ENCODE results near the gene EGFR. TPM values are rescaled to one million over a fixed set of nuclear protein-coding genes. Genes with fewer than 3 reads are reported as not detected.
"Not testable (repeated sequence)": the region's sequence is repeated elsewhere in the genome, so short reads cannot be mapped to it uniquely, and the experiment has no call there.

EGFR gene
- total RNA-seq, 2 experiments from 2014 or later, result not detected

- ChIA-PET POLR2A (no interaction called here), CTCF (no interaction called here)
These were observed 13.4 kb downstream of the EGFR start for GRCh38 chr7:55032069-55032699.

GRCh38 chr7:55033236-55033846 lies 14.5 kb downstream of the EGFR start:
- CTCF ChIA-PET, result no interaction called here
- POLR2A ChIA-PET, result no interaction called here

- ChIA-PET CTCF (no interaction called here), POLR2A (no interaction called here)
These were observed 16.0 kb downstream of the EGFR start for GRCh38 chr7:55034776-55035175.

- POLR2A ChIA-PET, CTCF ChIA-PET: not testable (repeated sequence)
These were observed 16.6 kb downstream of the EGFR start for GRCh38 chr7:55035410-55035809.

GRCh38 chr7:55036950-55037736 lies 18.3 kb downstream of the EGFR start:
- POLR2A ChIA-PET, result no interaction called here
- CTCF ChIA-PET, result no interaction called here

GRCh38 chr7:55043691-55044370 lies 25.0 kb downstream of the EGFR start:
- ChIA-PET POLR2A (no interaction called here), CTCF (no interaction called here)

- ChIA-PET CTCF (no interaction called here), POLR2A (no interaction called here)
These were observed 25.5 kb downstream of the EGFR start for GRCh38 chr7:55044371-55044717.

GRCh38 chr7:55044791-55045190 lies 26.0 kb downstream of the EGFR start:
- ChIA-PET CTCF (no interaction called here), POLR2A (no interaction called here)

- POLR2A ChIA-PET, result no interaction called here
These were observed 27.9 kb downstream of the EGFR start for GRCh38 chr7:55046582-55047342.

GRCh38 chr7:55048221-55048859 lies 29.5 kb downstream of the EGFR start:
- CTCF ChIA-PET, result no interaction called here
- POLR2A ChIA-PET, result no interaction called here

More at GRCh38 chr7:55046582-55047342, 27.9 kb downstream of the EGFR start:
- CTCF ChIA-PET, result no interaction called here

GRCh38 chr7:55050281-55050680 lies 31.5 kb downstream of the EGFR start:
- POLR2A ChIA-PET, result no interaction called here
- CTCF ChIA-PET, result no interaction called here

GRCh38 chr7:55052081-55052480 lies 33.3 kb downstream of the EGFR start:
- ChIA-PET CTCF (interaction anchor here (1.4 kb wide), 1 partner anchor 9 kb away, joined by 3 read pairs; no protein-coding TSS in a partner anchor), POLR2A (no interaction called here)

- ChIA-PET CTCF (interaction anchor here (1.4 kb wide), 1 partner anchor 8 kb away, joined by 3 read pairs; no protein-coding TSS in a partner anchor), POLR2A (no interaction called here)
These were observed 34.1 kb downstream of the EGFR start for GRCh38 chr7:55052741-55053427.

GRCh38 chr7:55053651-55054571 lies 35.1 kb downstream of the EGFR start:
- ChIA-PET POLR2A (no interaction called here), CTCF (no interaction called here)

- ChIA-PET CTCF (no interaction called here), POLR2A (no interaction called here)
These were observed 35.9 kb downstream of the EGFR start for GRCh38 chr7:55054758-55055157.

- POLR2A ChIA-PET, result no interaction called here
- CTCF ChIA-PET, result no interaction called here
These were observed 36.7 kb downstream of the EGFR start for GRCh38 chr7:55055479-55055878.

GRCh38 chr7:55056068-55056467 lies 37.3 kb downstream of the EGFR start:
- CTCF ChIA-PET, result no interaction called here
- POLR2A ChIA-PET, result no interaction called here
